SIG-M5 treated with dmso at 0.1 percent for 504 hours (cell line): ENCODE data around the gene ADGRD1.

Experiments used
- DNase-seq: peaks from one replicate; lab custom pipeline; 2025; ENCODE audit not compliant: unreplicated experiment; lab: John Stamatoyannopoulos, UW

ADGRD1 gene

GRCh38 chr12:131040491-131040890 lies 86.8 kb downstream of the ADGRD1 start:
- no peak for DNase-seq

GRCh38 chr12:131041216-131041967 lies 87.7 kb downstream of the ADGRD1 start:
- no peak for DNase-seq

DNA sequence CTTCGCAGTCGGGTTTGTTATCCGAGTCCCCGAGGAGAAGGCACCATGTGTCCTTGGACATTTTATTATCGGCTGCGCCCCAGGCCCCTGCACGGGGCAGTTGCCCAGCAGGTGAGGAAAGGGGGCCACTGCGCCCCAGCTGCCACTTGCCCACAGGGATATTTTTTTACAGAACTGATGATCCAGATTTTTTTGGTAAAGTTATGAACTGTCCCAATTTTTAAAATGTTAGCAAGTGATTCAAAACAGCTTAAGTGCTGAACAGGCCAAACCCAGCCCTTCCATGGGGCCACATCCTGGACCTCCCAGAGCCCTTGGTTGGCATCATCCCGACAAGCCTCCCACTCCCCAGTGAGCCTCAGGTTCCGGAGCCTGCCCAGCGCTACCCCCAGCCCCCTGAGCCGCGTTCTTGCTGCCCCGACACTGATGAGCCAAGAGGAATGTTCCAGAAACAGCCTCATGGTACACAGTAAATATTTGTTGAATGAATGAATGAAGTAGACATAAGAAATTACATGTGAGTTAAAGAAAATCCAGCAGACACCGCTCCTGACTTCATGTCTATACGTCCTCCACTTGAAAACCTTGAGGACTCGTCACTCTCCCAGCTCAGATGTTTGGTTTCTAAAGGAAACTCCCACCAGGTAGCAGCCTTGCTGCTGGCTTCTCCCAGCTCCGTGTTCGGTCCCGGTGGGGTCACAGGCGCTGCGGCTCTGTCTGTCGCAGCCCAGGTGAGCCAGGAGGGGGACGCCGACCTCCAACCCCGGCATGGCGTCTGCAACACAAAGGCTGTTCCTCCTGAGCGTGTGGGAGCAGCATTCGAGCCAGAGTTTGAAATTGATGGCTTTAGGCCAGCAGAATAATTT lies 88.5 kb downstream of the ADGRD1 start:
- no peak for DNase-seq

GRCh38 chr12:131042834-131043245 lies 89.1 kb downstream of the ADGRD1 start:
- no peak for DNase-seq

GRCh38 chr12:131043401-131043871 lies 89.7 kb downstream of the ADGRD1 start:
- DNase-seq: no peak

DNA sequence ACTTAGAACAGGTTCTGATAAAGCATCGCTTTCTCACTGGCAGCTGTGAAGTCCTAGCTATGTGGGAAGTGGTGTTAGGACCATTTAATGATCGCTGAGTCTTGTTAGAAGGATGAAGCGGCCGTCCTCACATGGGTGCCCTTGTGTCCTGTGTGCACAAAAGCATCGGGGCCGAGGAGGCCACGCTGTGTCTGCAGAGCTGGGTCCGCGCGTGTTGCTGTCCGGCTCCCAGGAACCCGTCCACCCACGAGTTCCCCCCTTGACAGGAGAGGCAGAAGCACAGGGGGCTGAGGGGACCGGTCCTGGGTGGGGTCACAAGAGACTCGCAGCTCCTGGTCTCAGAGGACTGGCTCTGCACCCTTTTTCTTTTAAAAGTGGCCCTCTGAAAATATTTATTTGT lies 90.4 kb downstream of the ADGRD1 start:
- DNase-seq: no peak

- DNase-seq: no peak
Measured at GRCh38 chr12:131044760-131045381, 91.2 kb downstream of the ADGRD1 start.

DNA sequence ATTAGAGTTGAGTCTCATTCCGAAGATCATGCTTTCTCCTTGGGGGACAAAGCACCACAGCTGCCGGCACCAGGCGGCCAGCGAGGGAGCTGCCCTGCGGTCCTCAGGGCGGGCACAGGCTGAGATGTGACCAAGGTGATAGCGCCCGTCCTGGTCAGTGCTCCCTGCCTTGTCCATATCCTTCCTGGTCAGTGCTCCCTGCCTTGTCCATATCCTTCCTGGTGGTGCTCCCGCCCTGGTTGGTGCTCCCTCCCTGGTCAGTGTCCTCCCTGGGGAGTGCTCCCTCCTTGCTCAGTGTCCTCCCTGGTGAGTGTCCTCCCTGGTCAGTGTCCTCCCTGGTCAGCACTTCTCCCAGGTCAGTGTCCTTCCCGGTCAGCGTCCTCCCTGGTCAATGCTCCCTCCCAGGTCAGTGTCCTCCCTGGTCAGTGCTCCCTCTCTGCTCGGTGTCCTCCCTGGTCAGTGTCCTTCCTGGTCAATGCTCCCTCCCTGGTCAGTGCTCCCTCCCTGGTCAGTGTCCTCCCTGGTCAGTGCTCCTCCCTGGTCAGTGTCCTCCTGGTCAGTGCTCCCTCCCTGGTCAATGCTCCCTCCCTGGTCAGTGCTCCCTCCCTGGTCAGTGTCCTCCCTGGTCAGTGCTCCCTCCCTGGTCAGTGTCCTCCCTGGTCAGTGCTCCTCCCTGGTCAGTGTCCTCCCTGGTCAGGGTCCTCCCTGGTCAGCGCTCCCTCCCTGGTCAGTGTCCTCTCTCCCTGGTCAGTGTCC lies 92.2 kb downstream of the ADGRD1 start:
- DNase-seq: no peak

- DNase-seq: no peak
Measured at GRCh38 chr12:131046813-131047788, 93.4 kb downstream of the ADGRD1 start.

DNA sequence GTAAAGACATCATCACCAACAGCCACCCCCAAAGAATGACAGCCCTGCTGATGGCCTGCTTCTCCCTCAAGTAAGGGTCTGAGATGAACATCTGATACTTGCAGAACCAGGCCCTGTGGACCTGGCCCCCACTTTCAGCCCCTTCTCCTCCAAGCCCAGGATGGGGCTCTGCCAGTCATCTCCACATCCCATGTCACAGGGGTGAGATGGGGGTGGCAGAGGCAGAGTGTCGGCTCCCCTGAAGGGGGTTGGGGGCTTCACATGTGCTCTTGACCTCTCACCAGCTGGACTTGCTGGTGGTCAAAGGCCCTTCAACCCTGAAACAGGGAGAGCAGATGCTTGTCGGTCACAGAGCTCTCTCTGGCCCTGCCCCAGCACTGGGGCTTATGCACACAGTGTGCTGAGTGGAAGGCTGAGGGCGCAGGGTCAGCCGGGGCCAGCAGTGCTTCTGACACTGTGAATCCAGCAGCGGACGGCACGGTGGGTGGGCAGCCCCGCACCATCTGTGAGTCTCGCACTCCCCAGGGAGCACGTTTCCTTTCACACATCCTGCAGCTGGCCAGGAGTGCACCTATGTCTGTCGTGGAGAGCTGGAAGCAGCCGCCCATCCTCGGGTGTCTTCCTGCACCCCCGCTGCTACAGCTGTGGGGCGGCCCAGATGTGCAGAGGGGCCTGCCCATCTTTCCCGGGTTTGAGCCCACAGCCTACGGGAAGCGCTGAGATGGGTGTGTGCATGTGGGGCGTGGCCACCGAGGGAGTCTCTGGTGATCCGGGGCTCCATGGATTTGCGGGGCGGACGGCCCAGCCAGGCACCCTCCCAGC lies 94.3 kb downstream of the ADGRD1 start:
- no peak for DNase-seq

DNA sequence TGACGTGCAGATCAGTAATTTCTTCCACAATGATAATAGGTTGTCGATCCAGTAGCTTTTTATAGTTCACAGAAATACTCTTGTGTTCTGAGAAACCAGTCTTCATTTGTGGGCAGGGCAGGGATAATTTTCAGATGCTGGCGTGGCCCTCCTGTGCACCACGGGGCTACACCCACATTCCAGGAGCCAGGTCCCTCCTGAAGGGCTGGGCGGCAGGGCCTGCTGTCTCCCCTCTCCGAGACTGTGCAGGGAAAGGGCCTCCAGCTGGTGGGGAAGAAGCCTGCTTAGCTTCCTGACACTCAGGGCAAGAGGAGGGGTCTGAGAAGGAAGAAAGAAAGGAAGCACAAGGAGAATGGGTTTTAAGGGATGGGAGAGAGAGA lies 94.9 kb downstream of the ADGRD1 start:
- DNase-seq: no peak

- DNase-seq: no peak
Measured at GRCh38 chr12:131049002-131049401, 95.3 kb downstream of the ADGRD1 start.

GRCh38 chr12:131049549-131050339 lies 96.0 kb downstream of the ADGRD1 start:
- no peak for DNase-seq

GRCh38 chr12:131050463-131051154 lies 96.9 kb downstream of the ADGRD1 start:
- no peak for DNase-seq

DNA sequence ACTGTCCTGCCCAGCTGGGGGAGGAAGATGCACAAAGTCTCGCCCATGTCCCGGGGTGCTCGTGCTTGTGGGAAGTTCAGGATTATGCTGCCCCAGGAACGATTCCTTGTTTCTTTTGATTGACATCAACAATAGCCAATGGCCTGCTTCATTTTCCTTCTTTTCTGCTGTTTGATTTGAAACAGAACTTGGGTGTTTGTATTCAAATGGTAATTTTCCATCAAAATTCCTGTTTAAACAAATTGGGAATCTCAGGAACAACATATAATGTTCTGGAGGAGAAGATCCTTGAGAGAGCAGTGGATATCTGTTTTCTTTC lies 97.4 kb downstream of the ADGRD1 start:
- no peak for DNase-seq

DNA sequence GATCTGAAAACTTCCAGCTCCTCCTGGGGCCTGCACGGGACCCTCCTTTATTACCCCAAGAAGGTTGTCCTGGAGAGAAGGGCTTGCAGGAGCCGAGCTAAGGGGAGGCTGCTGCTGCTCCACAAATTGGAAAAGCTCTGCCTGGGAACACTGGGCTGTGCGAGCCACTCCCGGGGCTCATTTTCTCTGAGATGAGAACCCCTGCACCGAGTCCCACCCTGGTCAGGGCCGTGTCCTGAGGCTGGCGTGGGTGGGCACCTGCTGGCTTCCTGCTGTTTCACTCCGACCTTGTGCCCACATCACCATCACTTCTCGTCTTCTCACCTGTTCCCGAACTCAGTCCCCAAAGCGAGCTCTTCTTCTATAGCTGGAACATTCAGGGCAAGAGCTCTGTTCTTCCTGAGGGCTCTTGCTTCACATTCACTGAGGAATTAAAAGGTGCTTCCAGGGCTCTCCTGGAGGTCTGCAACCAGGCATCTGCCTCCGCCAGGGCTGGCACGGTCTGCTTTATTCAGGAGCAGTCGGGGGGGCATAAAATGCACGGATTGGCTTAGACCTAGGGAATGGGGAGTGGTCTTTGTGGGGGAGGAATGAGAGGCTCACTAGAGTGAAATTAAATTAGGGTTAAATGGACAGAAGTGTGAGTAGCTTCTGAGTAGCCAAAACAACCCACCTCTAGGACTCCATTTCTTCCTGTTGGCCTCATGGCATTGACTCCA lies 98.5 kb downstream of the ADGRD1 start:
- DNase-seq: no peak

GRCh38 chr12:131052929-131053328 lies 99.2 kb downstream of the ADGRD1 start:
- DNase-seq: no peak
